ENCODE results near the gene GARIN5B. TPM values are rescaled to one million over a fixed set of nuclear protein-coding genes. Genes with fewer than 3 reads are reported as not detected.

GARIN5B gene
- total and polyA plus RNA-seq, 12 donors = not detected

GRCh38 chr19:55316646-55317045 is 46.4 kb downstream of the GARIN5B start:
- Histone ChIP-seq H3K36me3 (replicated peaks in 1 of 2) (no peaks in the 10 kb centered on the region), H3K9me3 (replicated peaks in 1 of 3) (no peaks in the 10 kb centered on the region), H3K4me1 (replicated peaks in 1 of 2) (no peaks in the 10 kb centered on the region), H3K27me3 (no peaks in the 10 kb centered on the region), H3K27ac (no peak overlapping the region), H3K4me3 (no peak overlapping the region)
- 78 to 89% (median 83%) methylated on average over 4 to 8 of the region's 8 CpGs for WGBS, 4 donors
- DNase-seq = no peak
- no peak for TF ChIP-seq CTCF (IDR thresholded peaks at IDR 0.05)
- TF ChIP-seq POLR2A (IDR thresholded peaks at IDR 0.05) = no peak
- intact Hi-C loops (cut with DNase I) = no loop called here

- no peak for DNase-seq
- H3K4me3 ChIP-seq = no peak overlapping the region
- 82 to 90% (median 86%) methylated on average over 11 to 13 of the region's 13 CpGs for WGBS, 4 donors
- no peaks in the 10 kb centered on the region for H3K27me3 ChIP-seq
- no peaks in the 10 kb centered on the region for H3K36me3 ChIP-seq (replicated peaks in 1 of 2)
- TF ChIP-seq POLR2A (IDR thresholded peaks at IDR 0.05) (no peak), CTCF (IDR thresholded peaks at IDR 0.05) (no peak)
- H3K9me3 ChIP-seq (replicated peaks in 1 of 3) = no peaks in the 10 kb centered on the region
- intact Hi-C loops (cut with DNase I) = no loop called here
- H3K27ac ChIP-seq = no peak overlapping the region
- H3K4me1 ChIP-seq (replicated peaks in 1 of 2) = no peaks in the 10 kb centered on the region
These were observed 47.0 kb downstream of the GARIN5B start for GRCh38 chr19:55315956-55316525.

GRCh38 chr19:55314396-55314795 is 48.7 kb downstream of the GARIN5B start:
- Histone ChIP-seq H3K27me3 (no peaks in the 10 kb centered on the region), H3K27ac (no peak overlapping the region), H3K4me3 (no peak overlapping the region), H3K9me3 (replicated peaks in 1 of 3) (no peaks in the 10 kb centered on the region), H3K36me3 (replicated peaks in 1 of 2) (no peaks in the 10 kb centered on the region), H3K4me1 (replicated peaks in 1 of 2) (no peaks in the 10 kb centered on the region)
- no peak for DNase-seq
- intact Hi-C loops (cut with DNase I) = no loop called here
- TF ChIP-seq CTCF (IDR thresholded peaks at IDR 0.05) (no peak), POLR2A (IDR thresholded peaks at IDR 0.05) (no peak)
- WGBS, 4 donors = 71 to 82% (median 82%) methylated on average over 8 of the region's 8 CpGs

- no peaks in the 10 kb centered on the region for H3K4me1 ChIP-seq (replicated peaks in 1 of 2)
- DNase-seq = peak in 1 of 7 donors; percentile 39
- no peaks in the 10 kb centered on the region for H3K27me3 ChIP-seq
- TF ChIP-seq POLR2A (IDR thresholded peaks at IDR 0.05) (no peak), CTCF (IDR thresholded peaks at IDR 0.05) (no peak)
- H3K36me3 ChIP-seq (replicated peaks in 1 of 2) = no peaks in the 10 kb centered on the region
- H3K4me3 ChIP-seq = no peak overlapping the region
- H3K27ac ChIP-seq = no peak overlapping the region
- H3K9me3 ChIP-seq (replicated peaks in 1 of 3) = no peaks in the 10 kb centered on the region
- intact Hi-C loops (cut with DNase I) = no loop called here
- WGBS, 4 donors = 75 to 86% (median 85%) methylated on average over 37 to 47 of the region's 47 CpGs
These were observed 50.2 kb downstream of the GARIN5B start for GRCh38 chr19:55312621-55313512.

Measured in adrenal gland (tissue), 12 donors.